ENCODE measurements around the gene DYRK1A.

DNA sequence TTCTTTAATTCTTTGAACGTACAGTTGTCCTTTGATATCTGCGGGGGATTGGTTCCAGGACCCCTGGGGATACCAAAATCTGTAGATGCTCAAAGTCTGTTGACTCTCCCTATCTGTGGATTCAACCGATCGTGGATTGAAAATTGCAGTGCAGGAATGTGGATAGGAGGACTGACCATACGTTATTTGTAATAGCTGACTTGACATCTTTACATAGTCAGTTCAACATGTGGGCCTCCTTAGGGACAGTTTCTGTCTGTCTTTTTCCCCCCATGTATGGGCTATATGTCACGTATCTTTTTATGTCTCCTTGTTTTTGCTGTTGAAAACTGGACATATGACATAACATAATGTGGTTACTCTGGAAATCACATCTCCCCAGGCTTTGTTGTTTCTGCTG lies 204.9 kb downstream of the DYRK1A start:
- TF ChIP-seq EZH2 (IDR thresholded peaks at IDR 0.05; ENCODE audit: borderline replicate concordance, control insufficient read depth, low read depth, low read length) (no peak), TBL1XR1 (IDR thresholded peaks at IDR 0.05; ENCODE audit: low read depth, low read length) (no peak), SMC3 (IDR thresholded peaks at IDR 0.05; ENCODE audit: borderline replicate concordance, low read length) (no peak), BHLHE40 (IDR thresholded peaks at IDR 0.05; ENCODE audit: borderline replicate concordance in 1 of 2, low read depth in 2 of 2, low read length in 1 of 2) (no peak), EP300 (IDR thresholded peaks at IDR 0.05; ENCODE audit: borderline replicate concordance in 1 of 2, control insufficient read depth in 1 of 2, low read depth in 2 of 2, low read length in 2 of 2) (no peak), CEBPB (IDR thresholded peaks at IDR 0.05; ENCODE audit: borderline replicate concordance in 1 of 2, low read depth in 2 of 2, low read length in 2 of 2) (no peak), EGR1 (IDR thresholded peaks at IDR 0.05; ENCODE audit: borderline replicate concordance in 1 of 2, low read depth in 2 of 2, low read length in 2 of 2) (no peak), NFXL1 (IDR thresholded peaks at IDR 0.05; ENCODE audit: borderline replicate concordance) (no peak), YY1 (IDR thresholded peaks at IDR 0.05; ENCODE audit: low read depth, low read length) (no peak), NFYA (IDR thresholded peaks at IDR 0.05; ENCODE audit: borderline replicate concordance, low read depth, low read length) (no peak), MYC (IDR thresholded peaks at IDR 0.05; ENCODE audit: insufficient read depth, insufficient read length, insufficient replicate concordance, low read length, severe bottlenecking) (no peak)
- TF ChIP-seq, protein P1, sequence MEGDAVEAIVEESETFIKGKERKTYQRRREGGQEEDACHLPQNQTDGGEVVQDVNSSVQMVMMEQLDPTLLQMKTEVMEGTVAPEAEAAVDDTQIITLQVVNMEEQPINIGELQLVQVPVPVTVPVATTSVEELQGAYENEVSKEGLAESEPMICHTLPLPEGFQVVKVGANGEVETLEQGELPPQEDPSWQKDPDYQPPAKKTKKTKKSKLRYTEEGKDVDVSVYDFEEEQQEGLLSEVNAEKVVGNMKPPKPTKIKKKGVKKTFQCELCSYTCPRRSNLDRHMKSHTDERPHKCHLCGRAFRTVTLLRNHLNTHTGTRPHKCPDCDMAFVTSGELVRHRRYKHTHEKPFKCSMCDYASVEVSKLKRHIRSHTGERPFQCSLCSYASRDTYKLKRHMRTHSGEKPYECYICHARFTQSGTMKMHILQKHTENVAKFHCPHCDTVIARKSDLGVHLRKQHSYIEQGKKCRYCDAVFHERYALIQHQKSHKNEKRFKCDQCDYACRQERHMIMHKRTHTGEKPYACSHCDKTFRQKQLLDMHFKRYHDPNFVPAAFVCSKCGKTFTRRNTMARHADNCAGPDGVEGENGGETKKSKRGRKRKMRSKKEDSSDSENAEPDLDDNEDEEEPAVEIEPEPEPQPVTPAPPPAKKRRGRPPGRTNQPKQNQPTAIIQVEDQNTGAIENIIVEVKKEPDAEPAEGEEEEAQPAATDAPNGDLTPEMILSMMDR (IDR thresholded peaks at IDR 0.05 in 2 of 3, conservative IDR thresholded peaks at IDR 0.05 in 1 of 3; ENCODE audit: control insufficient read depth in 2 of 3, extremely low read depth in 1 of 3, insufficient read depth in 1 of 3, low read depth in 3 of 3, low read length in 3 of 3): no peak
- TF ChIP-seq, protein P2, sequence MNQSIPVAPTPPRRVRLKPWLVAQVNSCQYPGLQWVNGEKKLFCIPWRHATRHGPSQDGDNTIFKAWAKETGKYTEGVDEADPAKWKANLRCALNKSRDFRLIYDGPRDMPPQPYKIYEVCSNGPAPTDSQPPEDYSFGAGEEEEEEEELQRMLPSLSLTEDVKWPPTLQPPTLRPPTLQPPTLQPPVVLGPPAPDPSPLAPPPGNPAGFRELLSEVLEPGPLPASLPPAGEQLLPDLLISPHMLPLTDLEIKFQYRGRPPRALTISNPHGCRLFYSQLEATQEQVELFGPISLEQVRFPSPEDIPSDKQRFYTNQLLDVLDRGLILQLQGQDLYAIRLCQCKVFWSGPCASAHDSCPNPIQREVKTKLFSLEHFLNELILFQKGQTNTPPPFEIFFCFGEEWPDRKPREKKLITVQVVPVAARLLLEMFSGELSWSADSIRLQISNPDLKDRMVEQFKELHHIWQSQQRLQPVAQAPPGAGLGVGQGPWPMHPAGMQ (IDR thresholded peaks at IDR 0.05; ENCODE audit: borderline replicate concordance): no peak
- TF ChIP-seq, protein P3, sequence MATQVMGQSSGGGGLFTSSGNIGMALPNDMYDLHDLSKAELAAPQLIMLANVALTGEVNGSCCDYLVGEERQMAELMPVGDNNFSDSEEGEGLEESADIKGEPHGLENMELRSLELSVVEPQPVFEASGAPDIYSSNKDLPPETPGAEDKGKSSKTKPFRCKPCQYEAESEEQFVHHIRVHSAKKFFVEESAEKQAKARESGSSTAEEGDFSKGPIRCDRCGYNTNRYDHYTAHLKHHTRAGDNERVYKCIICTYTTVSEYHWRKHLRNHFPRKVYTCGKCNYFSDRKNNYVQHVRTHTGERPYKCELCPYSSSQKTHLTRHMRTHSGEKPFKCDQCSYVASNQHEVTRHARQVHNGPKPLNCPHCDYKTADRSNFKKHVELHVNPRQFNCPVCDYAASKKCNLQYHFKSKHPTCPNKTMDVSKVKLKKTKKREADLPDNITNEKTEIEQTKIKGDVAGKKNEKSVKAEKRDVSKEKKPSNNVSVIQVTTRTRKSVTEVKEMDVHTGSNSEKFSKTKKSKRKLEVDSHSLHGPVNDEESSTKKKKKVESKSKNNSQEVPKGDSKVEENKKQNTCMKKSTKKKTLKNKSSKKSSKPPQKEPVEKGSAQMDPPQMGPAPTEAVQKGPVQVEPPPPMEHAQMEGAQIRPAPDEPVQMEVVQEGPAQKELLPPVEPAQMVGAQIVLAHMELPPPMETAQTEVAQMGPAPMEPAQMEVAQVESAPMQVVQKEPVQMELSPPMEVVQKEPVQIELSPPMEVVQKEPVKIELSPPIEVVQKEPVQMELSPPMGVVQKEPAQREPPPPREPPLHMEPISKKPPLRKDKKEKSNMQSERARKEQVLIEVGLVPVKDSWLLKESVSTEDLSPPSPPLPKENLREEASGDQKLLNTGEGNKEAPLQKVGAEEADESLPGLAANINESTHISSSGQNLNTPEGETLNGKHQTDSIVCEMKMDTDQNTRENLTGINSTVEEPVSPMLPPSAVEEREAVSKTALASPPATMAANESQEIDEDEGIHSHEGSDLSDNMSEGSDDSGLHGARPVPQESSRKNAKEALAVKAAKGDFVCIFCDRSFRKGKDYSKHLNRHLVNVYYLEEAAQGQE (IDR thresholded peaks at IDR 0.05; ENCODE audit: low read depth, low read length): no peak

Measured in GM12878 (cell line).